ENCODE data around the gene CD164.

DNA sequence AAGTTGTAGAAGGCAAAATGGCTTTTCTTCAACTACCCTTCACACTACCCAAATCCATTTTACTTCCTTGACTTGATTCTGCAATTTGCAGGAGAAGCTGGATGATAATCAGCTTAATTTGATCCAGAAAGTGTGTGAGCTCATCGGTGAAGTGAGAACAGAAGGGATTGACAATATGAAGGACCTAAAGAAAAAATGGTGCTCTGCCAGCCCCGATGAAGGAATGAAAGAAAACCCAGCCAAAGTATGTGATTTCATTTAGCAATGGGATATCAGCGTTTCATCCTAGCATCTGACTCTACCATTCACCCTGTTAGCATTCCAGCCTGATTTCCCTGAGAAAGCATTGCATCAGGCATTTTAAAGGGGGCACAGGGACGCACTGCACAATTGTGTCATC, 41.5 kb downstream of the CD164 start:
- TF ChIP-seq, protein P1, sequence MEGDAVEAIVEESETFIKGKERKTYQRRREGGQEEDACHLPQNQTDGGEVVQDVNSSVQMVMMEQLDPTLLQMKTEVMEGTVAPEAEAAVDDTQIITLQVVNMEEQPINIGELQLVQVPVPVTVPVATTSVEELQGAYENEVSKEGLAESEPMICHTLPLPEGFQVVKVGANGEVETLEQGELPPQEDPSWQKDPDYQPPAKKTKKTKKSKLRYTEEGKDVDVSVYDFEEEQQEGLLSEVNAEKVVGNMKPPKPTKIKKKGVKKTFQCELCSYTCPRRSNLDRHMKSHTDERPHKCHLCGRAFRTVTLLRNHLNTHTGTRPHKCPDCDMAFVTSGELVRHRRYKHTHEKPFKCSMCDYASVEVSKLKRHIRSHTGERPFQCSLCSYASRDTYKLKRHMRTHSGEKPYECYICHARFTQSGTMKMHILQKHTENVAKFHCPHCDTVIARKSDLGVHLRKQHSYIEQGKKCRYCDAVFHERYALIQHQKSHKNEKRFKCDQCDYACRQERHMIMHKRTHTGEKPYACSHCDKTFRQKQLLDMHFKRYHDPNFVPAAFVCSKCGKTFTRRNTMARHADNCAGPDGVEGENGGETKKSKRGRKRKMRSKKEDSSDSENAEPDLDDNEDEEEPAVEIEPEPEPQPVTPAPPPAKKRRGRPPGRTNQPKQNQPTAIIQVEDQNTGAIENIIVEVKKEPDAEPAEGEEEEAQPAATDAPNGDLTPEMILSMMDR (IDR thresholded peaks at IDR 0.05) = no peak
- TF ChIP-seq TCF7L2 (IDR thresholded peaks at IDR 0.05; ENCODE audit: low read depth, low read length) = no peak
